ENCODE data around the gene PPP1R37. TPM values are rescaled to one million over a fixed set of nuclear protein-coding genes. Genes with fewer than 3 reads are reported as not detected.

Gene PPP1R37
- total RNA-seq, 1 experiment from 2014 or later = 33.6 TPM

DNA sequence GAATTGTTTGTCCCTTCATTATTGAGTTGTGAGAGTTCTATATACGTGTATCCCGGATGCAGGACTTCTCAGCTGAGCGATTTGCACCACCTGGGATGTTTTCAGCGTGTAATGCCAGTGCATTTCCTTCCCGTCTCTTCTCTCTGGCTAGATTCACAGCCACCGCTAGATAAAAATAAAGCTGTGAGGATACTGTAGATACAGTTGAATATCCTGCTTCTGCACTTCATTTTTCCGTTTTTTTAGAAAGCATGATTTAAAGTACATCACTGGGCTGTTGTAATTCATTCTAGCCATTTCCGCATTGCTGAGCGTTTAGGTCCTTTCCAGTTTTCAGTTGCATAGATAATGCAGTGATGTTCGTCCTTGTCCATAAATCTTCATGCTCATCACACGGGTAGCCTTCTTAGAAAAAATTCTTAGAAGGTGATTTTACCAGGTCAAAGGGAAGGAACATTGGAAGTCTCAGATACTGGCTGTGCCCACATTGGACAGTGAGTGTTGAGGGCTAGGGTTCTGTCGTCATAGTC, 14.7 kb downstream of the PPP1R37 start:
- Mint-ChIP-seq H3K27ac (no peak overlapping the region), H3K4me1 (peaks cover 27 to 33% of the 10 kb centered on the region in 2 experiments), H3K9me3 (no peaks in the 10 kb centered on the region), H3K27me3 (ENCODE audit: low read depth) (no peaks in the 10 kb centered on the region), H3K4me3 (no peak overlapping the region), H3K36me3 (ENCODE audit: insufficient read depth in 1 of 3, low read depth in 3 of 3) (peaks cover 0 to 4% (median 0%) of the 10 kb centered on the region in 3 experiments; a peak in 2 of 7 replicates)
- no peak overlapping the region for H4K8ac ChIP-seq (replicated peaks; ENCODE audit: insufficient read length, low read depth, low read length)
- H3T11ph ChIP-seq (ENCODE audit: low read length) = no peak overlapping the region
- H3K4ac ChIP-seq (ENCODE audit: low read depth, low read length) = no peak overlapping the region
- H3K27me3 ChIP-seq (ENCODE audit: insufficient read depth, low read length) = no peaks in the 10 kb centered on the region
- no peak overlapping the region for H3K4me2 ChIP-seq (ENCODE audit: insufficient read depth, insufficient read length, low read length)
- no peak overlapping the region for H3K56ac ChIP-seq (ENCODE audit: insufficient read length, low read depth, low read length)
- H3K79me1 ChIP-seq (ENCODE audit: insufficient read depth, low read depth, low read length, poor library complexity, severe bottlenecking) = no peaks in the 10 kb centered on the region
- TF ChIP-seq, protein P1, sequence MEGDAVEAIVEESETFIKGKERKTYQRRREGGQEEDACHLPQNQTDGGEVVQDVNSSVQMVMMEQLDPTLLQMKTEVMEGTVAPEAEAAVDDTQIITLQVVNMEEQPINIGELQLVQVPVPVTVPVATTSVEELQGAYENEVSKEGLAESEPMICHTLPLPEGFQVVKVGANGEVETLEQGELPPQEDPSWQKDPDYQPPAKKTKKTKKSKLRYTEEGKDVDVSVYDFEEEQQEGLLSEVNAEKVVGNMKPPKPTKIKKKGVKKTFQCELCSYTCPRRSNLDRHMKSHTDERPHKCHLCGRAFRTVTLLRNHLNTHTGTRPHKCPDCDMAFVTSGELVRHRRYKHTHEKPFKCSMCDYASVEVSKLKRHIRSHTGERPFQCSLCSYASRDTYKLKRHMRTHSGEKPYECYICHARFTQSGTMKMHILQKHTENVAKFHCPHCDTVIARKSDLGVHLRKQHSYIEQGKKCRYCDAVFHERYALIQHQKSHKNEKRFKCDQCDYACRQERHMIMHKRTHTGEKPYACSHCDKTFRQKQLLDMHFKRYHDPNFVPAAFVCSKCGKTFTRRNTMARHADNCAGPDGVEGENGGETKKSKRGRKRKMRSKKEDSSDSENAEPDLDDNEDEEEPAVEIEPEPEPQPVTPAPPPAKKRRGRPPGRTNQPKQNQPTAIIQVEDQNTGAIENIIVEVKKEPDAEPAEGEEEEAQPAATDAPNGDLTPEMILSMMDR (conservative IDR thresholded peaks at IDR 0.05) = no peak
- no peak overlapping the region for H2BK120ac ChIP-seq (ENCODE audit: low read depth, low read length, poor library complexity, severe bottlenecking)
- H3K23me2 ChIP-seq (ENCODE audit: insufficient read length, low read depth, low read length, poor library complexity, severe bottlenecking) = no peaks in the 10 kb centered on the region
- no peak overlapping the region for H3K14ac ChIP-seq (ENCODE audit: insufficient read depth, low read length)
- H2AK5ac ChIP-seq (ENCODE audit: insufficient read length, low read length) = no peak overlapping the region
- no peak overlapping the region for H4K5ac ChIP-seq (ENCODE audit: insufficient read length, low read depth, low read length)
- H2BK20ac ChIP-seq (ENCODE audit: low read depth, low read length, poor library complexity, severe bottlenecking) = no peak overlapping the region
- no peak overlapping the region for H3K9ac ChIP-seq (ENCODE audit: extremely low read depth, insufficient read length, low read length)
- peaks cover 13% of the 10 kb centered on the region; the same call in 1 of the 2 replicates for H3K79me2 ChIP-seq (ENCODE audit: insufficient read depth, low read length)
- H4K20me1 ChIP-seq (ENCODE audit: control insufficient read depth, insufficient read depth, insufficient read length) = no peaks in the 10 kb centered on the region
- no peak overlapping the region for H4K91ac ChIP-seq (ENCODE audit: insufficient read length, low read depth, low read length)
- no peaks in the 10 kb centered on the region; the same call in 1 of the 2 replicates for H3K4me1 ChIP-seq (ENCODE audit: insufficient read depth, low read length)
- H3K23ac ChIP-seq (ENCODE audit: insufficient read length, low read depth, low read length) = no peak overlapping the region
- no peak overlapping the region for H2BK15ac ChIP-seq (ENCODE audit: low read depth, low read length)
- DNase-seq = no peak
- H2BK12ac ChIP-seq (ENCODE audit: insufficient read length, low read depth, low read length) = no peak overlapping the region
- no peak overlapping the region for H2BK5ac ChIP-seq (ENCODE audit: insufficient read length, low read length)
- no peak overlapping the region for H3K27ac ChIP-seq (ENCODE audit: insufficient read length, low read depth, low read length)
- no peaks in the 10 kb centered on the region for H3K9me3 ChIP-seq (ENCODE audit: control insufficient read depth, low read depth, low read length)
- no CpG with 5 or more reads among the region's 12 CpGs for WGBS (ENCODE audit: extremely low coverage, insufficient read length, low lambda C conversion rate)
- H3K18ac ChIP-seq (ENCODE audit: insufficient read length, low read depth, low read length) = no peak overlapping the region
- no peak overlapping the region for H2AFZ ChIP-seq (ENCODE audit: low read length)

All from H9 (cell line).